ENCODE results near the gene PSMC1.

PSMC1 gene

GRCh38 chr14:90302529-90303303, 46.4 kb downstream of the PSMC1 start:
- no peak for DNase-seq (ENCODE audit: low spot score)

- no peak for DNase-seq (ENCODE audit: low spot score)
Observed at GRCh38 chr14:90303473-90303872, 47.1 kb downstream of the PSMC1 start.

DNA sequence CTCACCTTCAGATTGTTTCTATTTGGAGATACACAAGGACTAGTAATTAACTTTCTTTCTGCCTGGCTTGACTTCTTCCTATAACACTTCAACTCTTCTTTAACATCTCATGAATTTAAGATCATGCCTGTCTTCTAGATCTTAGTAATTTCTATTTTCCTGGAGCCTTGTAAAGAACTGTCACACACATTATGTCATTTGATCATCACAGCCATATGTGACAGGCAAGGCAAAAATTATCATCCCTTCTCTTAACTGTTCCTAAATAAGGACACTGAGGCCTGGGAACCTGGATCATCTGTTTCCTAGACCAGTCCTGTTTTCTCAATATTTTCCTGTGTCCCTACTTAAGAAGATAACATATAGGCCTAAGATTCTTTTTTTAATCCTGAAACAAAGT, 48.1 kb downstream of the PSMC1 start:
- no peak for DNase-seq (ENCODE audit: low spot score)

DNA sequence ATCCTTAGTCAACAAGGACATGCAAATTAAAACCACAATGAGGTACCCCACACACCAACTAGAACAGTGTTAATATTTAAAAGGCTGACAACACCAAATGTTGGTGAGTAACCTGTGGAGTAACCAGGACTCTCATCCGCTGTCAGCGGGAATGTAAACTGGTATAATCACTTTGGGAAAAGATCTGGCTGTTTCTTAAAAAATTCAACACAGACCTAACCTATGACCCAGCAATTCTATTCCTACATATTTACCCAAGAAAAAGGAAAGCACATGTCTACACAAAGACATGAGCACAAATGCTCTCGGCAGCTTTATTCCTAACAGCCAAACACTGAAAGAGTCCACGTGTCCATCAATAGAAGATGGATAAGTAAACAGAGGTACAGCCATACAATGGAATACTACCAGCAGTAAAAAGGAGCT, 48.8 kb downstream of the PSMC1 start:
- DNase-seq (ENCODE audit: low spot score): no peak

GRCh38 chr14:90308561-90308960, 52.2 kb downstream of the PSMC1 start:
- no peak for DNase-seq (ENCODE audit: low spot score)

GRCh38 chr14:90317286-90317685, 60.9 kb downstream of the PSMC1 start:
- DNase-seq (ENCODE audit: low spot score): no peak

DNA sequence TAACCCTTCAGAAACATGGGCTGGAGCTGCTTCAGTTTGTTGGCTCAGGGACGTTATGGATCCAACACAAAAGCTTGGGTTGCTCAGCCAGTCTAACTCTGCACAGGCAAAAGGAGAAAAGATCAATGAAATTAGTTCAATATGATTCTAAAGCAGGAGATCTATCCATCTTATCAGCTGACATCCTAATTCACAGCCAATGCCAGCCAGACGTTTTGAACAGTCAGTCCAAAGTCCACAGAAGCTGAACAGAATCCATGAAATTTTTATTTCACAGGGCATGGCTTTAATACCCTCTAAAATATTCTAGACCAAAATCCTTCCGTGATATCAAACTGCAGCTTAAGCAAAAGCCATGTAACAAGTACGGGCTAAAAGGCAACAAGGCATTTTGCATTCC, 61.7 kb downstream of the PSMC1 start:
- DNase-seq (ENCODE audit: low spot score): no peak

GRCh38 chr14:90319173-90319572, 62.8 kb downstream of the PSMC1 start:
- no peak for DNase-seq (ENCODE audit: low spot score)

- DNase-seq (ENCODE audit: low spot score): no peak
Observed at GRCh38 chr14:90319634-90320541, 63.5 kb downstream of the PSMC1 start.

- no peak for DNase-seq (ENCODE audit: low spot score)
Observed at GRCh38 chr14:90321891-90322290, 65.5 kb downstream of the PSMC1 start.

Measured in AG20443 (cell line).